HG03460 (cell line): Measurements from ENCODE around the gene PREPL.
"Not testable (repeated sequence)": the region's sequence is repeated elsewhere in the genome, so short reads cannot be mapped to it uniquely, and the experiment has no call there.

Source experiments
- ATAC-seq: cut with Tn5 transposase; IDR thresholded peaks from one replicate; pipeline ENCODE4 v1.9.1; 2021; ENCODE audit not compliant: unreplicated experiment

PREPL gene

GRCh38 chr2:44349506-44349905 lies 11.8 kb downstream of the PREPL start:
- no peak for ATAC-seq

DNA sequence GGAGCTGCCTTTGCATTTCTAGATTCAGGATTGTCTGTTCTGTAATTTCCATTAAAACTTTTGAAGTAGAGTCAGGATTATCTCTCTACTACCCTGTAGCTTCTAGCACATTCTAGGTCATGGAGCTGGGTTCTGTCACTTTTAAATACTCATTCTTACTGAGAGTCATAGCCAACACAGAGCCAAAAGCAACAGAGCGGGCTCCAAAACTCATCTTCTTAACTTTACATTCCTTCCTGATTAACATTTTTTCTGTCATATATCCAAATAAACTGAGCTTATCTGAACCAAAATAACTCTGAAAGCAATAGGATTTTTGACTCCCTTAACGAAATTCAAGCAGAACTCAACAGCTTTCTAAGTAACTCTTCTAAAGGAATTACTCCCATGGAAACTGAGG lies 12.9 kb downstream of the PREPL start:
- ATAC-seq = no peak

DNA sequence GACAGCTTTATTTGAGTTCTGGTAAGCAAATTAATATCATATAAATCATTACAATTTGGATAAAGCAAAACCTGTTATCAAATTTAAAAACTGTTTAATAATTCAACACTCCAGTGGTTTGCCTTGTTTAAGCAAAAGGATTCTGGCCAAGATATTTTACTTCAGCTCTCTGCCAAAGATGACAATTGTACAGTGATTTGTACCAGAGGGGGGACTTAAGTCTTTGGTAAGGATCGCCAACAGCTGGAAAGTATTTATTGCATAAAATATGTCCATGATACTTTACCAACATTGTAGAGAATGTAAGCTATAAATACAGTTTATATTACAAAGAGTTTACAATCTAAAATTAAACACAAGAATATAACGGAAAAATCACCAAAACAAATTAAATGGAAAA lies 13.8 kb downstream of the PREPL start:
- ATAC-seq = no peak

DNA sequence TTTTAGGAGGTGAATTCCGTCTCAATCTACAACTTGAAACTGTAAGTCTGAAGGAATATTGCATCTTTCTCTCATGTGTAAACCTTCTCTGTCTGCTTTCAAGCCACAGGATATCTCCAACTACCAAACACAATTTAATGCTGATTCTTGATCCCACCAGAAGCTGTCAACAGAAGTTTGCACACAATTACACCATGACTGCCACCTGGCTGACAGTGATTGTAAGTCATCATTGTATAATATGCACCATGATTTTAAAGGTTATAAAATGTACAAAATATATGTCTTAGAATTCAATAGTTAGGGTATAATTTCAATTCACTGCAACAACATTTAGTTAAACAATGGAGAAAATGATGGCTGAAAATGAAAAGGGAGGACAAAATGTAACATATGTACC lies 18.4 kb downstream of the PREPL start:
- ATAC-seq = no peak

GRCh38 chr2:44335806-44336538 lies 25.3 kb downstream of the PREPL start:
- ATAC-seq = no peak

GRCh38 chr2:44333994-44334393 lies 27.3 kb downstream of the PREPL start:
- ATAC-seq = no peak

GRCh38 chr2:44330801-44331200 lies 30.5 kb downstream of the PREPL start:
- ATAC-seq = no peak

- no peak for ATAC-seq
Measured at GRCh38 chr2:44329343-44329742, 32.0 kb downstream of the PREPL start.

- no peak for ATAC-seq
Measured at GRCh38 chr2:44328750-44329149, 32.5 kb downstream of the PREPL start.

- ATAC-seq = no peak
Measured at GRCh38 chr2:44326548-44327264, 34.6 kb downstream of the PREPL start.

DNA sequence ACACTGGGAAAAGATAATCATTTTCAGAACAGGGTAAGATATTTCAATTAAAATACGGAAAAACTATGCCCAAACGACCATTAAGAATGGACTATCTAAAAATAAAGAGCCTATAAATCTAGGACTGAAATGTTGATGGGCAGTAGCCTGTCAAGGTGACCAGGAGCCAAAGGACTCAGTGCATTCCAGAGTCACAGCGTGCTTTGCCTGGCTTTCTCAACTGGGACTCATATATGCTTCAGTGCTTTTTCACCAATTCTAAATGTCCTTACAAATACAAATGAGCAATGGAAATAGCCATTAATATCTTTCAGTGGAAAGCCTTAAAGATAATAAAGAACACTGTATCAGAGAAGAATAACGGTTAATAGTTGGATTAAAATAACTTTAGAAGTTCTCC lies 35.4 kb downstream of the PREPL start:
- no peak for ATAC-seq

DNA sequence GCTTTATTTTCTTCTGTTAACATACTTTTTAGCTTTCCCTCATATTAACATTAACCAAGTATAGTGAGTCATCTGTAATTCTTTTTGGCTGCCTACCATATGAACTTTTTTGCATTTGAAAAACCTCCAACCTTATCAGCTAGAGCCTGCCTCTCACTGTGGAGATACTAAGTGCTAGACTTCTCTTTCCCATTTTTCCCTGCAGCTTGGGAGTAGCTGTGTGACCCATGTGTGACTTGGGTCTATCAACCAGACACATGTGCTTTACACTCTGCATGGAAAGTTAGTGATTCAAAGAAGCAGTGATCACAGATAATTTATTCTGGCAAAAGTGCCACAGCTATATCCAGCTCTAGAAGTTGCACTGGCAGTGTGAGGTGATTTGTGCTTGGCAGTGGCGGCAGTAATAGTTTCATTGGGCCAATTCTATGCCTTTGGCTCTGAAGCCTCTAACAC lies 36.3 kb downstream of the PREPL start:
- no peak for ATAC-seq

DNA sequence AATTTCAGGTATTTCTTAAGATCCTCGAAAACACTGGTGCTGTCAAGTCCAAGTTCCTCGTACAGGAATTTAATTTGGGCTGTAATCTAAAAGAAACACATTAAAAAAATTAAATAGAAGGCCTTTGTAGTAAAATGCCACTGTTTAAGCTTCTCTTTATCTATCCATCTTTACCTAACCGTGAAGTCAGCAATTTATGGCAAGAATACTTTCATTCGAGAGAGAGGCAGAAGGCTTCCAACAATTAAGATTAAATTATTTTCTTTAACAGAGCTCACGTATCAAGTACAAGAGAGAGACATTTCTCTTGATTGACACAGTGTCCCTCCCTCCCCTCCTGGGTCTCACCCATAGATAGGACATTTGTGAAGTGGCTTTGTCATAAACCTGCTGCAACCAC lies 39.9 kb downstream of the PREPL start:
- ATAC-seq = no peak

DNA sequence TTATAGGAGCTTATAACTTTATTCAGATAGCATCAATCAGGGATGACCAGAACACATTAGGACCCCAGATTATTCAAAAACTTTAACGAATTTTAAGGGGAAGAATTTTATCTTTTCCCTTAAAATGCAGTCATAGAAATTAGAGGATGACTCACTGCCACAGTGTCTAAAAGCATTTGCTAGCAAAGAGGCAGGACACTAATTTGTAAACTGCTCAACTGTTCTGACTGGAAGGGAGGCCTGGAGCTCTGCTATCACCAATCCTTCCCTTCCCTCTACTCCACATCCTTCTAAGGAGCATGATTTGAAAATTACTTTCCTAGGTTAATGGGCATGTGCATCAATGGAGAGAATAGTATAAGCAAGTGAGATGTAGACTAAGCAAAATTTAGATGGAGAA lies 40.5 kb downstream of the PREPL start:
- ATAC-seq = no peak

DNA sequence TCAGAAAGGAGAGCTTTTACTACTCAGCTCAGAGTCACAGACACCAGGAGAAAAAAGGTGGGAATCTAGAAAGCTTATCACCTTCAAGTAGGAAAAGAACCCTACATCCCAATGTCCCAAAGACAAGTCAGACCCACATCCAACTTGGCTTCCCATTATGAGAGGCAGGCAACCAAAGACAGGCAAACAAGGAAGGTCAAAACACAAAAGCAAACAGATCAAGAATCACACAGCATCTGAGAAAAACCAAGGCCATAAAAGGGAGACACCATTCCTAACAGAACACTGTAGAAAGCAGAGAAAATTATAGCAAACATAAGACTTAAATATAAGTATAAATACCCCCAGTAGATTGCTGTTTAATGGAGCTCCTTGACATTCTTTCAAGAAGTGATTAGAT lies 45.3 kb downstream of the PREPL start:
- ATAC-seq = no peak

GRCh38 chr2:44314362-44314761 lies 46.9 kb downstream of the PREPL start:
- ATAC-seq = no peak

DNA sequence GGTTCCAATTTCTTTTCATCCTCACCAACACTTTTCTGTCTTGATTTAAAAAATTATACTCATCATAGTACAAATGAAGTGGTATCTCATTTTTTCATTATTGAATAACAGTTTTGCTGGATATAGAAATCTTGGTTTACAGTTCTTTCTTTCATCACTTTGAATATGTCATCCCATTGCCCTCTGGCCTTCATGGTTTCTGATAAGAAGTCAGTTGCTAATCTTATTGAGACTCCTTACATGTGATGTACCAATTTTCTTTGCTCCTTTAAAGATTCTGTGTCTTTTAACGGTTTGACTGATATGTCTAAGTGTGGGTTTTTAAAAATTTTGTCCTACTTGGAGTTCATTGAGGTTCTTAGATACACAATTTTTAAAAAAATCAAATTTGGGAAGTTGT lies 51.0 kb downstream of the PREPL start:
- ATAC-seq = no peak

DNA sequence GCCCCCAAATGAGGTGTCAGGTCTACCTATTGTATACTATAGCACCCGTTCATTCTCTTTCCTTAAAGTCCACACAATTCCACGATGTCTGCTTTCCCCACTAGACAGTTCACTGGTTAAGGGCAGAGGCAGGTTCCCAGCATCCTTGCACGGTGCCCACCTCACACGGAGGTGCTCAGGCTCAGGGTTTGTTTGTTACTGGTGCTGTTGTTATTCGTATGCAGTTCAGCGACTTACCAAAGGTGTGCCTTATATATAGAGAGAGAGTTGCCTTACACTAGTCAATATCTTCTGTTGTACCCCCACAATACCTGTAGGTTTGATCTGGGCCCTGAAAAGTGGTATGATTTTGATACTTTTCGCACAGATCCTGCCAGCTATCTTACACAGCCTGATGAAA lies 55.4 kb downstream of the PREPL start:
- ATAC-seq = no peak

- ATAC-seq = no peak
Measured at GRCh38 chr2:44304258-44304657, 57.0 kb downstream of the PREPL start.

GRCh38 chr2:44303766-44304165 lies 57.5 kb downstream of the PREPL start:
- ATAC-seq = not testable (repeated sequence)

DNA sequence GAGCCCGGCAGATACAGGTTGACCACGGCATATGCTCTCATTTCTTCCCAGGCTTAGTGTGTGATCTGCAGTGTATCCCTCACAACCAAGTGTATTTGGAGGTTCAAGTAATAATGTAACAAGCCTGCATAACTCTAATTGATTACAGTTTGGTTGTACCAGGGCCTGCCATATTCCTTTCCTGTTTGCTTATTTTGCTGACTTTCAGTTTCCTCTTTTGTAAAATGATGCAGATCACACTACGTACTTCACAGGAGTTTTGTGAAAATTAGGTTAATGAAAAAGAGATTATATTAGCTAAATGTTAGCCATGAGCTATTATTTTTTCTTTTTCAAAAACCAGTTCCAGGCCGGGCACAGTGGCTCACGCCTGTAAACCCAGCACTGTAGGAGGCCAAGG lies 60.2 kb downstream of the PREPL start:
- ATAC-seq = no peak

- ATAC-seq = no peak
Measured at GRCh38 chr2:44299635-44300034, 61.7 kb downstream of the PREPL start.

- no peak for ATAC-seq
Measured at GRCh38 chr2:44297431-44297830, 63.9 kb downstream of the PREPL start.
